Hepatocyte (in vitro differentiated cells): ENCODE measurements around the gene ARIH1. TPM values are rescaled to one million over a fixed set of nuclear protein-coding genes. Genes with fewer than 3 reads are reported as not detected.
A peak's percentile ranks its signal among the peaks of the same experiment; 100 is the strongest.

Source experiments
- DNase-seq: peaks from one replicate; pipeline ENCODE4 v3.0.0-alpha.2; 2016; ENCODE audit warnings: low spot score
- H2AFZ ChIP-seq: fragments of 200-600 bp; sonication (generic); 2 replicates; pipeline ENCODE4 v1.6.0; 2016; ENCODE audit warnings: antibody characterized with exemption, mild to moderate bottlenecking
- H3K27ac ChIP-seq: fragments of 200-600 bp; sonication (generic); 2 replicates; pipeline ENCODE4 v1.5.1; 2016; ENCODE audit warnings: mild to moderate bottlenecking
- H3K27me3 ChIP-seq: fragments of 200-600 bp; sonication (generic); 2 replicates; pipeline ENCODE4 v1.6.1; 2016
- H3K36me3 ChIP-seq: fragments of 200-600 bp; sonication (generic); replicated peaks from 2 replicates; pipeline ENCODE4 v1.5.1; 2016; ENCODE audit warnings: low read depth; ENCODE audit not compliant: insufficient read depth
- H3K4me1 ChIP-seq: fragments of 200-600 bp; sonication (generic); 2 replicates; pipeline ENCODE4 v1.5.1; 2016; ENCODE audit warnings: mild to moderate bottlenecking, moderate library complexity; ENCODE audit not compliant: insufficient read depth
- H3K4me2 ChIP-seq: fragments of 200-600 bp; sonication (generic); 2 replicates; pipeline ENCODE4 v1.6.0; 2016
- H3K4me3 ChIP-seq: fragments of 200-600 bp; sonication (generic); 2 replicates; pipeline ENCODE4 v1.5.1; 2016; ENCODE audit warnings: mild to moderate bottlenecking
- H3K79me2 ChIP-seq: fragments of 200-600 bp; sonication (generic); 2 replicates; pipeline ENCODE4 v1.6.0; 2017; ENCODE audit warnings: mild to moderate bottlenecking
- H3K9me2 ChIP-seq: fragments of 200-600 bp; sonication (generic); replicated peaks from 2 replicates; pipeline ENCODE4 v1.6.0; 2017; ENCODE audit warnings: mild to moderate bottlenecking; ENCODE audit not compliant: insufficient read depth
- H3K9me3 ChIP-seq: fragments of 200-600 bp; sonication (generic); 2 replicates; pipeline ENCODE4 v1.5.1; 2016; ENCODE audit warnings: low read depth, mild to moderate bottlenecking
- H4K20me1 ChIP-seq: fragments of 200-600 bp; sonication (generic); 2 replicates; pipeline ENCODE4 v1.6.0; 2016; ENCODE audit warnings: mild to moderate bottlenecking; ENCODE audit not compliant: insufficient read depth, poor library complexity, severe bottlenecking
- CTCF ChIP-seq: fragments of 200-600 bp; sonication (generic); IDR thresholded peaks from 2 replicates; pipeline ENCODE4 v1.5.1; 2016; ENCODE audit warnings: antibody characterized with exemption, mild to moderate bottlenecking; ENCODE audit not compliant: poor library complexity
- EZH2 ChIP-seq: fragments of 200-600 bp; sonication (generic); IDR thresholded peaks from 2 replicates; pipeline ENCODE4 v1.6.1; 2016; ENCODE audit warnings: antibody characterized with exemption, mild to moderate bottlenecking, borderline replicate concordance
- EZH2phosphoT487 ChIP-seq: fragments of 200-600 bp; sonication (generic); IDR thresholded peaks from one replicate; pipeline ENCODE4 v1.6.1; 2018; ENCODE audit warnings: antibody characterized with exemption, mild to moderate bottlenecking, low read depth, moderate library complexity; ENCODE audit not compliant: unreplicated experiment, severe bottlenecking
- WGBS: methylation state at CpG from one replicate; pipeline ENCODE4 v1.1.6; 2016; ENCODE audit warnings: low lambda C conversion rate; ENCODE audit errors: missing lambda C conversion rate; 5-methylcytosine and 5-hydroxymethylcytosine counted together
- polyA plus RNA-seq: library from polyadenylated mRNA; unstranded; fragments of >200 nt; fragmentation: Nextera tagmentation; extraction: Ambion mirVana; gene quantifications from 2 replicates; pipeline ENCODE4 v1.2.1, GENCODE V29; 2016
- total RNA-seq: library from RNA; depleted of rRNA; stranded (reverse); fragments of >200 nt; gene quantifications from 2 replicates; pipeline ENCODE4 v1.2.3, GENCODE V29; 2014

The ARIH1 gene
- total and polyA plus RNA-seq, 2 experiments from 2014 or later, result 61.6 to 76.3 TPM

GRCh38 chr15:72585476-72586058 is 111.4 kb downstream of the ARIH1 start:
- WGBS, result 100% methylated on average over 1 of the region's 1 CpG
- TF ChIP-seq CTCF, result peak; percentile 23
- TF ChIP-seq EZH2, result no peak
- no peak for TF ChIP-seq EZH2phosphoT487
- H3K4me3 ChIP-seq, result no peak overlapping the region
- no peaks in the 10 kb centered on the region for H4K20me1 ChIP-seq
- DNase-seq, result no peak
- no peak overlapping the region for H3K4me2 ChIP-seq
- no peaks in the 10 kb centered on the region for H3K9me2 ChIP-seq
- no peaks in the 10 kb centered on the region for H3K36me3 ChIP-seq
- no peaks in the 10 kb centered on the region for H3K79me2 ChIP-seq
- H3K9me3 ChIP-seq, result no peaks in the 10 kb centered on the region
- H3K27ac ChIP-seq, result no peak overlapping the region
- H3K27me3 ChIP-seq, result no peaks in the 10 kb centered on the region
- no peak overlapping the region for H2AFZ ChIP-seq
- H3K4me1 ChIP-seq, result no peaks in the 10 kb centered on the region

- no peaks in the 10 kb centered on the region for H3K27me3 ChIP-seq
- H2AFZ ChIP-seq, result no peak overlapping the region
- no peaks in the 10 kb centered on the region for H4K20me1 ChIP-seq
- no peaks in the 10 kb centered on the region for H3K36me3 ChIP-seq
- H3K79me2 ChIP-seq, result no peaks in the 10 kb centered on the region
- H3K27ac ChIP-seq, result no peak overlapping the region
- no peak for TF ChIP-seq EZH2
- no peak for TF ChIP-seq CTCF
- no peak for TF ChIP-seq EZH2phosphoT487
- DNase-seq, result no peak
- H3K4me2 ChIP-seq, result no peak overlapping the region
- H3K4me3 ChIP-seq, result no peak overlapping the region
- H3K9me2 ChIP-seq, result no peaks in the 10 kb centered on the region
- no peaks in the 10 kb centered on the region for H3K4me1 ChIP-seq
- WGBS, result 98% methylated on average over 3 of the region's 3 CpGs
- H3K9me3 ChIP-seq, result no peaks in the 10 kb centered on the region
These were observed 114.0 kb downstream of the ARIH1 start for GRCh38 chr15:72588096-72588495.

DNA sequence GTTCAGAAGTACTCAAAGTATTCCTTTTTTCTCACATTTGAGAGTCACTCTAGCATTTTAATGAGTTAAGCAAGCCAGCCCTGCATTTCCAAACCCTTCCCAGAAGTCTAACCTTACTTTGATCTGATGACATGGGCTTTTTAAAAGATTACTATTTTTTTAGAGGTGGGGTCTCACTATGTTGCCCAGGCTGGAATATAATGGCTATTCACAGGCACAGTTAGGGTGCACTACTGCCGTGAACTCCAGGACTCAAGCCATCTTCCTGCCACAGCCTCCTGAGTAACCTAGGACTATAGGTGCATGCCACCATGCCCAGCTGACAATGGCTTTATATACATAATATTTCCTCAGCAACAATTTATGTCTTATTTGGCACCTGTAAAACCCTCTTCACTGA is 116.3 kb downstream of the ARIH1 start:
- Histone ChIP-seq H2AFZ (no peak overlapping the region), H3K9me3 (no peaks in the 10 kb centered on the region), H3K27ac (no peak overlapping the region), H3K4me2 (no peak overlapping the region), H3K79me2 (no peaks in the 10 kb centered on the region), H3K4me1 (no peaks in the 10 kb centered on the region), H3K9me2 (no peaks in the 10 kb centered on the region), H3K4me3 (no peak overlapping the region), H3K36me3 (no peaks in the 10 kb centered on the region), H4K20me1 (no peaks in the 10 kb centered on the region), H3K27me3 (no peaks in the 10 kb centered on the region)
- 96% methylated on average over 1 of the region's 1 CpG for WGBS
- no peak for DNase-seq
- TF ChIP-seq EZH2, result no peak
- no peak for TF ChIP-seq CTCF
- TF ChIP-seq EZH2phosphoT487, result no peak

DNA sequence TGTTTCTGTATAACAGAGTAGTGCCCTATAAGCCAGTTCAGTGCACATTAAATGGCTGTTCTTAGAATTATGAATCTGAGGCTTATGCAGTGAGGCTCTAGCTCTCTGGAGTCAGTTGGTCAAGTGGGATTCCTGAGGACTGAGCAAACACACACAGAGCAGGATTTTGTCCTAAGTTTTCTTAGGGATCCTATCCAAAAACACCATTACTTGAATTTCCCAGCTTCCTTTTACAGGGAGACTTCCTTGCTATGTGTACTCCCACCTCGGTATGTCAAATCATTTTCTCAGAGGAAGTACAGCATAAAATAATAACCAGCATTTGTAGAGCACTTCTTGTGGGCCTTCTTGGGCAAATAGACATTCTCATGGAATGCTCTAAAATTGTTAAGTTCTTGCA is 117.2 kb downstream of the ARIH1 start:
- no peaks in the 10 kb centered on the region for H3K79me2 ChIP-seq
- no peak overlapping the region for H3K4me2 ChIP-seq
- whole genome bisulfite sequencing, result 76% methylated on average over 1 of the region's 1 CpG
- no peaks in the 10 kb centered on the region for H4K20me1 ChIP-seq
- H3K9me2 ChIP-seq, result no peaks in the 10 kb centered on the region
- H3K4me3 ChIP-seq, result no peak overlapping the region
- DNase-seq, result no peak
- H3K27me3 ChIP-seq, result no peaks in the 10 kb centered on the region
- H3K4me1 ChIP-seq, result no peaks in the 10 kb centered on the region
- no peaks in the 10 kb centered on the region for H3K9me3 ChIP-seq
- H3K36me3 ChIP-seq, result no peaks in the 10 kb centered on the region
- no peak overlapping the region for H3K27ac ChIP-seq
- no peak overlapping the region for H2AFZ ChIP-seq
- no peak for TF ChIP-seq CTCF
- TF ChIP-seq EZH2phosphoT487, result no peak
- no peak for TF ChIP-seq EZH2
